Astrocyte (in vitro differentiated cells and primary cell): ENCODE data around the gene C19orf25. TPM values are rescaled to one million over a fixed set of nuclear protein-coding genes. Genes with fewer than 3 reads are reported as not detected.
A peak's percentile ranks its signal among the peaks of the same experiment; 100 is the strongest.

ENCODE experiments used
- DNase-seq: peaks from one replicate; pipeline ENCODE4 v3.0.0-alpha.2; 2010; ENCODE audit warnings: low read depth
- FAIRE-seq: peaks from 2 replicates; lab custom pipeline; 2011; peaks lifted over from hg19 to GRCh38; lab: Jason Lieb, UNC
- H2AFZ ChIP-seq: 2 replicates; pipeline ENCODE4 v1.6.0; 2012; ENCODE audit warnings: low read depth, low read length, inconsistent platforms
- H3K27ac ChIP-seq: 2 replicates; pipeline ENCODE4 v1.5.1; 2011; ENCODE audit warnings: low read depth, low read length, inconsistent platforms
- H3K27me3 ChIP-seq: 2 replicates; pipeline ENCODE4 v1.6.0; 2011; ENCODE audit warnings: low read length, inconsistent platforms; ENCODE audit not compliant: insufficient read depth
- H3K36me3 ChIP-seq: 2 replicates; pipeline ENCODE4 v1.5.1; 2011; ENCODE audit warnings: low read length, inconsistent platforms; ENCODE audit not compliant: insufficient read depth
- H3K4me1 ChIP-seq: 2 replicates; pipeline ENCODE4 v1.5.1; 2011; ENCODE audit warnings: low read length, inconsistent platforms; ENCODE audit not compliant: insufficient read depth
- H3K4me2 ChIP-seq: 2 replicates; pipeline ENCODE4 v1.6.0; 2012; ENCODE audit warnings: low read length, inconsistent platforms
- H3K4me3 ChIP-seq: 2 replicates; pipeline ENCODE4 v1.5.1; 2011; ENCODE audit warnings: low read depth, mild to moderate bottlenecking, low read length, inconsistent platforms; ENCODE audit not compliant: insufficient read depth
- H3K79me2 ChIP-seq: 2 replicates; pipeline ENCODE4 v1.6.0; 2012; ENCODE audit warnings: mild to moderate bottlenecking, low read length, inconsistent platforms; ENCODE audit not compliant: insufficient read depth
- H3K9ac ChIP-seq: 2 replicates; pipeline ENCODE4 v1.6.0; 2012; ENCODE audit warnings: mild to moderate bottlenecking, low read length, inconsistent platforms
- H3K9me3 ChIP-seq: 2 replicates; pipeline ENCODE4 v1.5.1; 2012; ENCODE audit warnings: low read depth, mild to moderate bottlenecking, low read length, inconsistent platforms; ENCODE audit not compliant: insufficient read depth
- H4K20me1 ChIP-seq: 2 replicates; pipeline ENCODE4 v1.6.0; 2012; ENCODE audit warnings: low read length, inconsistent platforms; ENCODE audit not compliant: insufficient read depth
- H3K27ac Mint-ChIP-seq: one replicate; pipeline ENCODE4 v1.8.0; 2021; ENCODE audit warnings: mild to moderate bottlenecking, mixed read lengths; ENCODE audit not compliant: unreplicated experiment
- H3K27me3 Mint-ChIP-seq: one replicate; pipeline ENCODE4 v1.8.0; 2021; ENCODE audit warnings: low read depth, mixed read lengths; ENCODE audit not compliant: unreplicated experiment
- H3K36me3 Mint-ChIP-seq: one replicate; pipeline ENCODE4 v1.8.0; 2021; ENCODE audit warnings: low read depth, mixed read lengths; ENCODE audit not compliant: unreplicated experiment
- H3K4me1 Mint-ChIP-seq: one replicate; pipeline ENCODE4 v1.8.0; 2021; ENCODE audit warnings: low read depth, mixed read lengths; ENCODE audit not compliant: unreplicated experiment
- H3K4me3 Mint-ChIP-seq: one replicate; pipeline ENCODE4 v1.8.0; 2021; ENCODE audit warnings: mild to moderate bottlenecking, moderate library complexity, mixed read lengths; ENCODE audit not compliant: unreplicated experiment
- H3K9me3 Mint-ChIP-seq: one replicate; pipeline ENCODE4 v1.8.0; 2021; ENCODE audit warnings: mild to moderate bottlenecking, mixed read lengths; ENCODE audit not compliant: unreplicated experiment
- EZH2 ChIP-seq: IDR thresholded peaks from 2 replicates; pipeline ENCODE4 v1.6.1; 2012; ENCODE audit warnings: mild to moderate bottlenecking, low read length, inconsistent platforms; ENCODE audit not compliant: insufficient read depth
- total RNA-seq: library from RNA; stranded (reverse); gene quantifications from 2 replicates; pipeline ENCODE4 v1.2.1, GENCODE V29; 2021
- TF ChIP-seq, protein P1 (sequence below): IDR thresholded peaks from 2 replicates; pipeline ENCODE4 v1.5.1; 2011; ENCODE audit warnings: low read depth, mild to moderate bottlenecking, inconsistent platforms, low read length, moderate library complexity; ENCODE audit not compliant: insufficient read depth

Gene C19orf25
- total RNA-seq, 1 donor from 2014 or later, result 32.4 TPM

DNA sequence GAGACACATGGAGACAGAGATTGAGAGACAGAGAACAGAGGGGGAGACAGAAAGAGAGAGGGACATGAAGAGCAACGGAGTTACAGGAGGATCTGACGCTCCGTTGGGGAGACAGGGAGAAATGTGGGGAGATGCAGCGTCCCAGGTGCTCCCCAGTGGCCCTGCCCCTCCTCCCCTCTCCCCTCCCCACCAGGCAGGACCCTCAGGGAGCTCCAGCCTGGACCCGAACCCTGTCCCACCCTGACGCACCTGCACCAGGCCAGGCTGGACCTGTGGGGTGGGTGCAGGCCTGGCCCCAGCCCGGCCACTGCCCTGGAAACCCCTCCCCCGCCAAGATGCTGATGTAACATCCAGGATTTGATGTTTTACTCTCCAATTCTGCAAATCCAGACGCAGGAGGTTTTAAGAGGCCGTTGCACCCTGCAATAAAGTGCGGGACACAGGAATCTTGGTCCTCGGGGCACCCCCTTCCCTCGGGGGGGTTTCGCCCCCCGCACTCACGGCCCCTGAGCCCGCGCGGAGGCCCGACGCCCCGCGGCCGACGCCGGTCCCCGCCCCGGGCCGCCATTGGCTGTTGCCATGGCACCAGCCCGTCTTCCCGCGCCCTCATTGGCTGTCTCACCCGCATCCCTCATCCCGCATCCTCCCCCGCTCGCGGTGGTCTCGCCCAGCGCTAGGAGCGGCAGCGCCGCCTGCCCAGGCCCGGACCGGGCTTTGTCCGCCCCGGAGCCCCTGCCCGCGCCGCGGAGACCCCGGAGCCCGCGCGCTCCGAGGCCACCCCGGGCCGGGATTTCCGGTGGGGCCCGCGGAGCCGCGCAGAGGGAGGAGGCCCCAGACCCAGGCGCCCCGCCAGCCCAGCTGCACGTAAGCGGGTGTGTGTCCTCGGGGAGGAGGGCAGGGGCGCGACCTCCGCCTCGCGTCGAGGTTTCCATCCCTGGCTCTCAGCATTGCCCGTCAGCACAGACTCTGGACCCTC lies 29.3 kb downstream of the C19orf25 start, which contains the start of gene APC2:
APC2 (plus strand) TSS at position 655 of the 976 bp plus-strand sequence. CDS start 2,881 bp downstream, outside the sequence.
- H3K36me3 ChIP-seq, result no peaks in the 10 kb centered on the region
- Mint-ChIP-seq H3K27ac (peak within 1 kb of the TSS; percentile 87), H3K4me1 (no peaks in the 10 kb centered on the region), H3K4me3 (peak within 1 kb of the TSS; percentile 78), H3K9me3 (no peaks in the 10 kb centered on the region), H3K27me3 (peaks cover 38% of the 10 kb centered on the region), H3K36me3 (peaks cover 4% of the 10 kb centered on the region)
- peaks cover 44% of the 10 kb centered on the region for H4K20me1 ChIP-seq
- no peaks in the 10 kb centered on the region for H3K9me3 ChIP-seq
- no peak within 1 kb of the TSS for H3K4me3 ChIP-seq
- H3K4me2 ChIP-seq, result peak within 1 kb of the TSS; percentile 55
- peaks cover 2% of the 10 kb centered on the region for H3K4me1 ChIP-seq
- H3K9ac ChIP-seq, result no peak within 1 kb of the TSS
- DNase-seq, result no peak
- H3K27me3 ChIP-seq, result peaks cover 41% of the 10 kb centered on the region
- FAIRE-seq, result no peak
- TF ChIP-seq EZH2, result peak; percentile 91
- TF ChIP-seq, protein P1, sequence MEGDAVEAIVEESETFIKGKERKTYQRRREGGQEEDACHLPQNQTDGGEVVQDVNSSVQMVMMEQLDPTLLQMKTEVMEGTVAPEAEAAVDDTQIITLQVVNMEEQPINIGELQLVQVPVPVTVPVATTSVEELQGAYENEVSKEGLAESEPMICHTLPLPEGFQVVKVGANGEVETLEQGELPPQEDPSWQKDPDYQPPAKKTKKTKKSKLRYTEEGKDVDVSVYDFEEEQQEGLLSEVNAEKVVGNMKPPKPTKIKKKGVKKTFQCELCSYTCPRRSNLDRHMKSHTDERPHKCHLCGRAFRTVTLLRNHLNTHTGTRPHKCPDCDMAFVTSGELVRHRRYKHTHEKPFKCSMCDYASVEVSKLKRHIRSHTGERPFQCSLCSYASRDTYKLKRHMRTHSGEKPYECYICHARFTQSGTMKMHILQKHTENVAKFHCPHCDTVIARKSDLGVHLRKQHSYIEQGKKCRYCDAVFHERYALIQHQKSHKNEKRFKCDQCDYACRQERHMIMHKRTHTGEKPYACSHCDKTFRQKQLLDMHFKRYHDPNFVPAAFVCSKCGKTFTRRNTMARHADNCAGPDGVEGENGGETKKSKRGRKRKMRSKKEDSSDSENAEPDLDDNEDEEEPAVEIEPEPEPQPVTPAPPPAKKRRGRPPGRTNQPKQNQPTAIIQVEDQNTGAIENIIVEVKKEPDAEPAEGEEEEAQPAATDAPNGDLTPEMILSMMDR, result no peak
- H2AFZ ChIP-seq, result peak within 1 kb of the TSS; percentile 41
- no peak within 1 kb of the TSS for H3K27ac ChIP-seq
- H3K79me2 ChIP-seq, result no peaks in the 10 kb centered on the region

DNA sequence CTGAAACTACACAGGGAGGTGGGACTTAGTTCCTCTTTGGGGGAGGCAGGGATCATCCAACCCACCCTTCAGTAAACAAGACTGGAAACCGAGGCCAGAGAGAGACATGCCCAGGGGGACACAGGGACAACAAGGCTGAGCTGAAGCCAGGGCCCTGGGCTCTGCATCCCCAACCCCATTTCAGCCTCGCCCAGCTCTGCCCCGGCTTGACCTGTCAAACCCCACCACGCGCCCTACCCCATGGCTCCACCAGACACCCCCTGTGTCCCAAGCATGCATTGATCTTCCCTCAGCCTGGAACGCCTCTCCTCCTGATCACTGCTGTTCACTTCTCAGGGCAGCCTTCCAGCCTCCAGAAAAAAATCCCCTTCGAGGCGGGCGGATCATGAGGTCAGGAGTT lies 31.1 kb downstream of the C19orf25 start:
- Histone ChIP-seq H3K4me1 (peaks cover 6% of the 10 kb centered on the region), H3K27ac (no peak overlapping the region), H3K9me3 (no peaks in the 10 kb centered on the region), H3K9ac (no peak overlapping the region), H4K20me1 (peaks cover 56% of the 10 kb centered on the region), H3K27me3 (peaks cover 37% of the 10 kb centered on the region), H2AFZ (no peak overlapping the region), H3K4me2 (no peak overlapping the region), H3K4me3 (no peak overlapping the region), H3K79me2 (no peaks in the 10 kb centered on the region), H3K36me3 (no peaks in the 10 kb centered on the region)
- FAIRE-seq (no peak), DNase-seq (no peak)
- Mint-ChIP-seq H3K36me3 (peaks cover 4% of the 10 kb centered on the region), H3K4me1 (no peaks in the 10 kb centered on the region), H3K9me3 (no peaks in the 10 kb centered on the region), H3K27me3 (peaks cover 34% of the 10 kb centered on the region), H3K27ac (peak overlapping the region; percentile 41), H3K4me3 (peak overlapping the region; percentile 40)
- TF ChIP-seq, protein P1, result no peak
- TF ChIP-seq EZH2, result no peak
